ENCODE results near the gene GABRB3. TPM values are rescaled to one million over a fixed set of nuclear protein-coding genes. Genes with fewer than 3 reads are reported as not detected.
A peak's percentile ranks its signal among the peaks of the same experiment; 100 is the strongest.

The GABRB3 gene
- 2.3 TPM for total RNA-seq
- 1 to 10 TPM in 6 of 8 donors, under 1 TPM in 2; 0.60 to 2.9 (median 1.4) TPM for polyA plus RNA-seq (ENCODE audit: insufficient read depth in 1 of 8, insufficient read length in 8 of 8, low replicate concordance in 1 of 8)
- long read RNA-seq, donor 1, result 0 reads
- long read RNA-seq, donor 2, result 0 reads
- long read RNA-seq, donor 3, partial matches to known transcripts, result 0 of 1 reads
- long read RNA-seq, donor 3, other reads (novel, unspliced or antisense), result 0 of 1 reads
- long read RNA-seq, donor 4, full-length matches to known transcripts, result 1 of 1 reads
- long read RNA-seq, donor 4, partial matches to known transcripts, result 0 of 1 reads
- long read RNA-seq, donor 4, other reads (novel, unspliced or antisense), result 0 of 1 reads
- long read RNA-seq, donor 5, result 0 reads
- long read RNA-seq, donor 6, result 0 reads
- long read RNA-seq, donor 7, result 0 reads
- long read RNA-seq, donor 8, result 0 reads
- long read RNA-seq, donor 9, partial matches to known transcripts, result 0 of 1 reads
- long read RNA-seq, donor 9, other reads (novel, unspliced or antisense), result 0 of 1 reads
- long read RNA-seq, donor 10, partial matches to known transcripts, result 0 of 3 reads
- long read RNA-seq, donor 10, other reads (novel, unspliced or antisense), result 0 of 3 reads
- long read RNA-seq, donor 11, full-length matches to known transcripts, result 2 of 2 reads
- long read RNA-seq, donor 11, partial matches to known transcripts, result 0 of 2 reads
- long read RNA-seq, donor 11, other reads (novel, unspliced or antisense), result 0 of 2 reads

DNA sequence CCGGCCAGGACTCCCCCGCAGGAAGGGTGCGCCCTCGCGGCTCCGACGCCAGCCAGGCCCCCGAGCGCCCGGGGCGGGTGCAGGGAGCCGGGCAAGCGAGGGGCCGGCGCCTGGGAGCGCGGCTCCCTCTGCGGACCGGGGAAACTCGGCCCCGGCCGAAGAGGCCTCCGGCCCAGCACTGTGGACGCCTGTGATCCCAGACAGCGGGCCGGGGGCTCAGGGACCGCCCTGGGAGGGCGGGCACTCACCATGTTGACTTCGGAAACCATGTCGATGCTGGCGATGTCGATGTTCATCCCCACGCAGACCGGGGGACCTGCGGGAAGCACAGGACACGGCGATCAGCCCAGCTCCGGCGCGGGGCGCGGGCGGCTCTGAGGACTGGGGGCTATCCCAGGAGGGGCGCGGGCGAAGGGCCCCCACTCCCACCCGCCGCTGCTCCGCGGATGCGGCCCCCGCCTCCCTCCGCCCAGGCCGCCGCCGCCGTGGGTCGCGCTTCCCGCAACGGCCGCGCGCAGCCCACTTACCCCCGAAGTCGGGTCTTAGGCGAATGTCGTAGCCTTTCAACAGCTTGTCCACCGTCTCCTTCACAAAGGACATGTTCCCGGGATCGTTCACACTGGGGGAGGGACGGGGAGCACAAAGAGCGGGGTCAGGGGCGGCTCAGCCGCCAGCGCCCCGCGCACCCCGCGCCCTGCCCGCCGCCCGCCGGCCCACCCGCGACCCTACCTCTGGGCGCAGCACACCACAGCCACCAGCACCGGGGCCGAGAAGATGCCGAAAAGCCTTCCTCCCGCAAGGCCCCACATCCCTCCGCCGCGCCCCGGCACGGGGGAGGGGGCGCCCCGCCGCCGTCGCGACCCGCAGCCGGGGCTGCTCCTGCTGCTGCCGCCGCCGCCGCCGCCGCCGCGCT lies at the start of gene GABRB3:
TSS of gene GABRB3 (minus strand) at position 913 of the 913 bp plus-strand sequence.
- under 1% methylated on average over 93 of the region's 112 CpGs for WGBS (ENCODE audit: insufficient coverage)
- no peak within 1 kb of the TSS for H3K27ac ChIP-seq (ENCODE audit: low read length)
- no peaks in the 10 kb centered on the region for H3K36me3 ChIP-seq (ENCODE audit: control insufficient read depth, insufficient read depth, low read length)

DNA sequence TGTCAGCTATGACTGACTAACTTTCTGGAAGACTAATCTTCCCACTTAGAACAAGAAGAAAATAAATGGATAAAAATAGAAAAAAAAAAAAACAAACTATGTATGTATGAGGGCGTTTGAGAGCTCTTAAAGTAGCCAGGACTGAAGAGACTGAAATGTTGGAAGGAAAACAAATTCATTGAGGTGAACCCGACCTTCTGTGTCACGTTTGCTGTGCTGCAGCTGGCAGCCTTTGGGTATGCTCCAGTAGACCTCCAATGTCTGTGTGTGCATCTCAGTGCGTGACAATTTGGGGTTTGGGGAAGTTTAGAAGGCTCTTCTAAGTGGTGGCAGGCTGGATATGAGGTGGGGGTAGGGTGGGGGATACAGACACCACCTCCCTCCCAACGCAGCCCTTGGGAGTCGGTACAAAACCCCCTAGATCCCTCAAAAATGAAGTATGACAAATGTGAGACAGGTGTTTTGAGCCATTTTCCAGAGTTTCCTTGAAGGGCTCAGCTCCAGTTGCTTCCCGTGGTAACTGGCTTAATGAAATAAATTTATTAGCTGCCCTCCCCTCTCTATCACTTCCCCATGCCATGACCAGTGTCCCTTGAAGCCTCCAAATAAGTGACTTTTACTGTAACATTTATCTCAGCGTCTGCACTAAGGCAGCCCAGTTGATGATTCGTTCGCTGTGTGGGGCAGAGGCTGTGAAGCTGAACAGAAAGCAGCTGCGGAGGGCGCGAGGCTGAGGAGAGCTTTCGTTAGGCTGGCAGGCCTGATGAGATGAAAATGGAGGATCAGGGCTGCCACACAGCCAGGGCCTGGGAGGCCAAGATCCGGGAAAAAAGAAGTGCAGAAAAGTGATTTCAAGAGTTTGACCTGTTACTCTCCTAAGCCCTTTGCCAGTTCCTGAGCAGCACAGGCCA lies 34.9 kb upstream of the GABRB3 start:
- 52% methylated on average over 8 of the region's 15 CpGs for WGBS (ENCODE audit: insufficient coverage)
- Histone ChIP-seq H3K4me1 (ENCODE audit: control insufficient read depth, insufficient read depth, low read length) (peaks cover 14% of the 10 kb centered on the region), H3K36me3 (ENCODE audit: control insufficient read depth, insufficient read depth, low read length) (no peaks in the 10 kb centered on the region), H3K27me3 (ENCODE audit: control insufficient read depth, insufficient read depth, low read length) (no peaks in the 10 kb centered on the region), H3K4me3 (ENCODE audit: low read length) (no peak overlapping the region), H3K27ac (ENCODE audit: low read length) (no peak overlapping the region), H3K9me3 (replicated peaks; ENCODE audit: control insufficient read depth, low read depth, low read length) (no peaks in the 10 kb centered on the region)
- peak; percentile 7 for DNase-seq

More for the DNA sequence above, at the start of gene GABRB3:
- no peaks in the 10 kb centered on the region for H3K9me3 ChIP-seq (replicated peaks; ENCODE audit: control insufficient read depth, low read depth, low read length)
- peaks cover 25% of the 10 kb centered on the region for H3K27me3 ChIP-seq (ENCODE audit: control insufficient read depth, insufficient read depth, low read length)
- DNase-seq, result peak; percentile 0
- peaks cover 5% of the 10 kb centered on the region for H3K4me1 ChIP-seq (ENCODE audit: control insufficient read depth, insufficient read depth, low read length)
- H3K4me3 ChIP-seq (ENCODE audit: low read length), result no peak within 1 kb of the TSS

DNA sequence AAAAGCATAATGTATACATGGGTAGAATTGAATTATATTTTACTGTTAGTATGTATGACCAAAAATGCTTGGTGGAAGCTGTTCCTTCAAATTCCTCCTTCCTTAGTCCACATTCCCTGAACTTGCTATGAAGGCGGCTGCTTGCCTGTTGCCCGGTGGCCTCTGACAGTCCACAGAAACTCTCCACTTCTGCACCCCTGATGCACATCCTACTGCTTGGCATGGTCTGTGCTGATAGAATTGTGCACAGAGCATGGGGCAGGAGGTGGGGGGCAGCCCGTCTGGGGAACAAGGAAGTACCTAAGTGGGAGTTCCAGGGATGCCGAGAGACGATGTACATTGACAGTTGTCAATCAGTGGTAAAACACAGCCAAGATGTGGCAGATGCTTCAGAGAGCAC lies 33.7 kb upstream of the GABRB3 start:
- peaks cover 14% of the 10 kb centered on the region for H3K4me1 ChIP-seq (ENCODE audit: control insufficient read depth, insufficient read depth, low read length)
- H3K9me3 ChIP-seq (replicated peaks; ENCODE audit: control insufficient read depth, low read depth, low read length), result no peaks in the 10 kb centered on the region

DNA sequence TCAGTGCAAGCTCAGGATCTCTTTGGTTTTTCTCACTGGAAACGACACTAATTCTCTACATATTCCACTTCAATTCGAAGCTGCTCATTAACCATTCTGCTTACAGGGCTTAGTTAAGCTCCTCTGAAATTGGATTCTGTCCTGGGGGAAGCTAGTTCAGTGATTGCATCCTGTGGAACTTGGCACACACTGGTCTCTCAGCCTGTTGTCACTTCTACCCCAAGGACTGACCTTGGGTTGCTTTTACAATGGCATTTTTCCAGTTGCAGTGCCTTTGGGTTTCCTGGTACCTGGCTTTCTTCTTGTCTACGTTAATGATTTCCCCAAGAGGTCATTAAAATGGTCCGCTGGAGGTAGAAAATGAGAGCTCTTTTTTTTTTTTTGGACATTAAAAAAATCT lies 33.3 kb upstream of the GABRB3 start:
- H3K4me1 ChIP-seq (ENCODE audit: control insufficient read depth, insufficient read depth, low read length), result peaks cover 14% of the 10 kb centered on the region
- no peaks in the 10 kb centered on the region for H3K9me3 ChIP-seq (replicated peaks; ENCODE audit: control insufficient read depth, low read depth, low read length)
- WGBS (ENCODE audit: insufficient coverage), result no CpG with 5 or more reads among the region's 4 CpGs
- H3K36me3 ChIP-seq (ENCODE audit: control insufficient read depth, insufficient read depth, low read length), result no peaks in the 10 kb centered on the region
- H3K27ac ChIP-seq (ENCODE audit: low read length), result no peak overlapping the region
- no peaks in the 10 kb centered on the region for H3K27me3 ChIP-seq (ENCODE audit: control insufficient read depth, insufficient read depth, low read length)
- H3K4me3 ChIP-seq (ENCODE audit: low read length), result no peak overlapping the region
- DNase-seq, result no peak

More for the DNA sequence above, 33.7 kb upstream of the GABRB3 start:
- Histone ChIP-seq H3K36me3 (ENCODE audit: control insufficient read depth, insufficient read depth, low read length) (no peaks in the 10 kb centered on the region), H3K27me3 (ENCODE audit: control insufficient read depth, insufficient read depth, low read length) (no peaks in the 10 kb centered on the region), H3K4me3 (ENCODE audit: low read length) (no peak overlapping the region), H3K27ac (ENCODE audit: low read length) (no peak overlapping the region)
- 79% methylated on average over 3 of the region's 5 CpGs for WGBS (ENCODE audit: insufficient coverage)
- no peak for DNase-seq

DNA sequence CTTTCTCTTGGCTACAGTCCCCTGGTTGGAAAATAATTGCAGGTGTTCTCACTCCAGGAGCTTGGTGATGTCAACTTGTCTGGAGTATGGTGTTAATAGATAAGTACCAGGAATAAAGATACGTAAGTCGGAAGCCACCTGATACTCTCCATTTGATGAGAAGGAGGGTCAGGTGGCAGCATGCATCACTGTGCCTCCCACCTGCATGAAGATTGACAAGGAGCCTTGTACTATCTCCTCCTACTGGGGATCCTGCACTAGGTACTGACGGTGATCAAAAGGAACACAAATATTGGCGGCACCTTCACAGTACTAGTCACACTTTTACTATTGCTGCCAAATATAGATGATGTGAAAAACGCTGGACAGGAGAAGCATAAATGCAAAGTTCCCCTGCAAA lies 32.6 kb upstream of the GABRB3 start:
- H3K36me3 ChIP-seq (ENCODE audit: control insufficient read depth, insufficient read depth, low read length), result no peaks in the 10 kb centered on the region
- no peak for DNase-seq
- H3K27me3 ChIP-seq (ENCODE audit: control insufficient read depth, insufficient read depth, low read length), result no peaks in the 10 kb centered on the region
- H3K4me1 ChIP-seq (ENCODE audit: control insufficient read depth, insufficient read depth, low read length), result peaks cover 14% of the 10 kb centered on the region
- WGBS (ENCODE audit: insufficient coverage), result 88% methylated on average over 2 of the region's 5 CpGs
- no peak overlapping the region for H3K27ac ChIP-seq (ENCODE audit: low read length)
- H3K4me3 ChIP-seq (ENCODE audit: low read length), result no peak overlapping the region
- H3K9me3 ChIP-seq (replicated peaks; ENCODE audit: control insufficient read depth, low read depth, low read length), result no peaks in the 10 kb centered on the region

DNA sequence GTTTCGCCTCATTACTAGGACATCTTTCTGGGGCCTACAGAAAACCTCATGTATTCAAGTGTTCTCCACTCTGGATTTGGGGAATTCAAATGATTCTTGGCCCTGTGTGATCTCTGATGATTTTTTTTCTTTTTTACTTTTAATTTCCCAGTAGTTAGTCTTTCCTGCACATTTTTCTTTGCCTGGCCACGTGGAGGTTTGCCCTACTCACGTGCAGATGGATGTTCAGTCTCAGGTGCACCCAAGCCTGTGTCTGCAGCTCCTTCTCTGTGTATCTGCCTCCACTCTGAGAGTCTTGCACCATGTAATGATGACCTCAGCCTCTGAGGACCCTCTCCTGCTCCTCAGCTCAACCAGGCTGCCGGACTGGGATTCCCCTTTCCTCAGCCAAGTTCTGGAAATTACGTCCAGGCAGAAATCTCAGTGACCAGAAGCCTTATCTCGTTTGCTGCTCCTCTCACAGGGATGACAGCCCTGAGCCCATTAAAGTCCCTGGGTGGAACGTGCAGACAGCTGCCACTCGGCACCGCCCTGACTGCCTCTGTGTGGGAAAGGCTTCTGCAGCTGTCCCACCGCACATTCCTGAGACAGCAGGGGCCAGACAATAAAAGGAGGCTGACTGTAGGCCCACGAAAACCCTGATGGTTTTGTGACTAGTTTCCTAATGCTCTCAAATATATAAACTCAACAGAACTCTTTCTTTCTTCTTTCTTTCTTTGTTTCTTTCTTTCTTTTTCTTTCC lies 31.4 kb upstream of the GABRB3 start:
- WGBS (ENCODE audit: insufficient coverage), result 32% methylated on average over 7 of the region's 11 CpGs

DNA sequence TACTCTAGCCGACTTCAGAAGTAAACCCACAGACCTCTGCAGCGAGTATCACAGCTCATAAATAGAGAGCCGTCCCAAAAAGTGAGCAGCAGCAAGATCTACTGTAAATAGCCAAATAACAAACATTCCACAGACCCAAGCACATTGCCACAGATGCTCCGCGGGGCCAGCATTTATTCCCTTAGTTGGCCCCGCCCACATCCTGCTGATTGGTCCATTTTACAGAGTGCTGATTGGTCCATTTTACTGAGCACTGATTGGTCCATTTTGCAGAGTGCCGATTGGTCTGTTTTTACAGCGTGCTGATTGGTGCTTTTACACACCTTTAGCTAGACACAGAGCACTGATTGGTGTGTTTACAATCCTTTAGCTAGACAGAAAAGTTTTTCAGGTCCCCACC lies 17.3 kb upstream of the GABRB3 start:
- DNase-seq, result no peak

More for the DNA sequence above, 31.4 kb upstream of the GABRB3 start:
- no peaks in the 10 kb centered on the region for H3K36me3 ChIP-seq (ENCODE audit: control insufficient read depth, insufficient read depth, low read length)
- no peaks in the 10 kb centered on the region for H3K27me3 ChIP-seq (ENCODE audit: control insufficient read depth, insufficient read depth, low read length)
- peaks cover 14% of the 10 kb centered on the region for H3K4me1 ChIP-seq (ENCODE audit: control insufficient read depth, insufficient read depth, low read length)
- no peak overlapping the region for H3K27ac ChIP-seq (ENCODE audit: low read length)
- H3K9me3 ChIP-seq (replicated peaks; ENCODE audit: control insufficient read depth, low read depth, low read length), result no peaks in the 10 kb centered on the region
- no peak overlapping the region for H3K4me3 ChIP-seq (ENCODE audit: low read length)
- peak; percentile 23 for DNase-seq

DNA sequence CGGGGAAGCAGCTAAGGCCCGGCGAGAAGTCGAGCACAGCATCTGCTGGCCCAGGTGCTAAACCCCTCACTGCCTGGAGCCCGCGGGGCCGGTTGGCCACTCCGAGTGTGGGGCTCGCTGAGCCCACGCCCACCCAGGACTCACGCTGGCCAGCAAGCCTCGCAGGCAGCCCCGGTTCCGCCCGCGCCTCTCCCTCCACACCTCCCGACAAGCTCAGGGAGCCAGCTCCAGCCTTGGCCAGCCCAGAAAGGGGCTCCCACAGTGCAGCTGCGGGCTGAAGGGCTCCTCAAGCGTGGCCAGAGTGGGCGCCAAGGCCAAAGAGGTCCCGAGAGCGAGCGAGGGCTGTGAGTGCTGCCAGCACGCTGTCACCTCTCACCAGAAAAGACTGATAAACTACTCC lies 8.9 kb upstream of the GABRB3 start:
- Histone ChIP-seq H3K27ac (ENCODE audit: low read length) (no peak overlapping the region), H3K36me3 (ENCODE audit: control insufficient read depth, insufficient read depth, low read length) (no peaks in the 10 kb centered on the region), H3K4me1 (ENCODE audit: control insufficient read depth, insufficient read depth, low read length) (no peaks in the 10 kb centered on the region), H3K4me3 (ENCODE audit: low read length) (no peak overlapping the region), H3K27me3 (ENCODE audit: control insufficient read depth, insufficient read depth, low read length) (no peaks in the 10 kb centered on the region), H3K9me3 (replicated peaks; ENCODE audit: control insufficient read depth, low read depth, low read length) (no peaks in the 10 kb centered on the region)
- WGBS (ENCODE audit: insufficient coverage), result 72% methylated on average over 23 of the region's 24 CpGs
- DNase-seq, result no peak

More for the DNA sequence above, 17.3 kb upstream of the GABRB3 start:
- 83% methylated on average over 8 of the region's 8 CpGs for WGBS (ENCODE audit: insufficient coverage)
- H3K27ac ChIP-seq (ENCODE audit: low read length), result no peak overlapping the region
- H3K36me3 ChIP-seq (ENCODE audit: control insufficient read depth, insufficient read depth, low read length), result no peaks in the 10 kb centered on the region
- no peak overlapping the region for H3K4me3 ChIP-seq (ENCODE audit: low read length)
- H3K9me3 ChIP-seq (replicated peaks; ENCODE audit: control insufficient read depth, low read depth, low read length), result no peaks in the 10 kb centered on the region
- H3K27me3 ChIP-seq (ENCODE audit: control insufficient read depth, insufficient read depth, low read length), result peaks cover 2% of the 10 kb centered on the region
- H3K4me1 ChIP-seq (ENCODE audit: control insufficient read depth, insufficient read depth, low read length), result no peaks in the 10 kb centered on the region

DNA sequence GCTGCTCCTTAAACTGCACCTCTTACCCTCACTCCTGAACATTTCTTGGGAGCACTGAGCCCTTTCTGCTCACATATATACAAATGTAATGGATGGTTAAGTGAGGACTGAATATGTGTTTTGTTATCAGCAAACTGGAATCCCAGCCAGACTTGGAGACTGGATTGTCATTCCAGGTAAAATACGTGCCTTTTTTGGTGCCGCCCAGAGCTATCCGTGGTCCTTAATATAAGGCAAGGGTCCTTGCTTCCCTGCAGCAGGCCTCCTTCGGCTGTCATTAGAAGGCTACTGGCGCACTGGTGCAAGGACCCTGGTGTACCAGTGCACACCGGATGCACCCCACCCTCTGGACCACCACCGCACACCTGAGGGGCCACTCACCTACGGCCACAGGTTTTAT lies 1.1 kb upstream of the GABRB3 start:
- peak; percentile 3 for DNase-seq
- Histone ChIP-seq H3K36me3 (ENCODE audit: control insufficient read depth, insufficient read depth, low read length) (no peaks in the 10 kb centered on the region), H3K4me3 (ENCODE audit: low read length) (no peak overlapping the region), H3K4me1 (ENCODE audit: control insufficient read depth, insufficient read depth, low read length) (peaks cover 5% of the 10 kb centered on the region), H3K9me3 (replicated peaks; ENCODE audit: control insufficient read depth, low read depth, low read length) (no peaks in the 10 kb centered on the region), H3K27me3 (ENCODE audit: control insufficient read depth, insufficient read depth, low read length) (peaks cover 25% of the 10 kb centered on the region), H3K27ac (ENCODE audit: low read length) (no peak overlapping the region)
- 5% methylated on average over 4 of the region's 8 CpGs for WGBS (ENCODE audit: insufficient coverage)

All from muscle of leg (tissue), 16 donors.